GM19438 (cell line): ENCODE data around the gene OPTC.

Source experiments
- ATAC-seq: cut with Tn5 transposase; IDR thresholded peaks from one replicate; pipeline ENCODE4 v1.9.1; 2021; ENCODE audit warnings: low read depth; ENCODE audit not compliant: unreplicated experiment

OPTC gene

GRCh38 chr1:203490607-203491006, 3.3 kb upstream of the OPTC start:
- no peak for ATAC-seq

- ATAC-seq: no peak
These were observed 2.3 kb upstream of the OPTC start for GRCh38 chr1:203491664-203492063.

GRCh38 chr1:203492082-203492747, 1.7 kb upstream of the OPTC start:
- ATAC-seq: no peak

GRCh38 chr1:203492748-203493130, 1.2 kb upstream of the OPTC start:
- no peak for ATAC-seq

GRCh38 chr1:203495845-203496244, 1.9 kb downstream of the OPTC start:
- ATAC-seq: no peak

GRCh38 chr1:203497269-203497777, 3.4 kb downstream of the OPTC start:
- no peak for ATAC-seq

GRCh38 chr1:203499643-203500278, 5.8 kb downstream of the OPTC start:
- ATAC-seq: no peak

- no peak for ATAC-seq
These were observed 6.3 kb downstream of the OPTC start for GRCh38 chr1:203500279-203500678.

- no peak for ATAC-seq
These were observed 9.9 kb downstream of the OPTC start for GRCh38 chr1:203503836-203504235.

- ATAC-seq: no peak
These were observed 10.7 kb downstream of the OPTC start for GRCh38 chr1:203504400-203505250.

GRCh38 chr1:203505526-203506204, 11.7 kb downstream of the OPTC start:
- ATAC-seq: no peak

- ATAC-seq: no peak
These were observed 13.1 kb downstream of the OPTC start for GRCh38 chr1:203506858-203507626.

- ATAC-seq: no peak
These were observed 13.8 kb downstream of the OPTC start for GRCh38 chr1:203507759-203508158.

GRCh38 chr1:203508463-203509073, 14.6 kb downstream of the OPTC start:
- ATAC-seq: no peak

GRCh38 chr1:203509135-203509534, 15.2 kb downstream of the OPTC start:
- ATAC-seq: no peak

GRCh38 chr1:203511513-203511912, 17.6 kb downstream of the OPTC start:
- no peak for ATAC-seq

- ATAC-seq: no peak
These were observed 18.0 kb downstream of the OPTC start for GRCh38 chr1:203511930-203512329.

- no peak for ATAC-seq
These were observed 18.5 kb downstream of the OPTC start for GRCh38 chr1:203512517-203512847.

- no peak for ATAC-seq
These were observed 19.1 kb downstream of the OPTC start for GRCh38 chr1:203512848-203513584.
